HuH-7.5 (cell line): ENCODE measurements around the gene ACOX3.
"Not testable (repeated sequence)": the region's sequence is repeated elsewhere in the genome, so short reads cannot be mapped to it uniquely, and the experiment has no call there.

Experiments
- DNase-seq: peaks from one replicate; pipeline ENCODE4 v3.0.0; 2011; ENCODE audit warnings: low spot score

The ACOX3 gene

DNA sequence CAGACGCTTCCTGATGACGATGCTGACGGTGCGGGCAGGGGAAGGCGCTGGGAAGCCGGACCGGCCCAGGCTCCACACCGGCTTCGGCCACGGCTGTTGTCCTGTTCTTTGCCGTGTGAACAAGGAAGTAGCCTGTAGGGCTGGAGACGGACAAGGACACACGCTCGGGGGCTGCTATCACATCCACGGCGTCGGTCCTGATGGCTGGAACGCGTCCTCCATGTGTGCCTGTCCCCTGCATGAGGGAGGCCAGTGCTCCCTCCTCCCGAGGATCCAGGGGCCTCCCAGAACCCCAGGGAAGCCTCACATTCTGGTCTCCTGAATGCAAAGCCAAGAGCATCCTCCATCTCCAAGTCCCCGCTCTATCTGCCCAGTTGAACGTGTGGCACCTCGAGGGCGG, 53.8 kb downstream of the ACOX3 start:
- DNase-seq = no peak

DNA sequence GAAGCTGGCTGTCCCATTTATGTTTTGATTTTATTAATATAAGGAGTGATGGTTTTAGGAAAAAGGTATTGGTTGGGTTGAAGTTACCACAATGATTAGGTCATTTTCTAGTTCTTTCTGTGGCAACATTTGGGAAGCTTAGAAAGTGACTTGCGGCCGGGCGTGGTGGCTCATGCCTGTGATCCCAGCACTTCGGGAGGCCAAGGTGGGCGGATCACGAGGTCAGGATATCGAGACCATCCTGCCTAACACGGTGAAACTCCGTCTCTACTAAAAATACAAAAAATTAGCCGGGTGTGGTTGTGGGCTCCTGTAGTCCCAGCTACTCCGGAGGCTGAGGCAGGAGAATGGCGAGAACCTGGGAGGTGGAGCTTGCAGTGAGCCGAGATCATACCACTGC, 54.4 kb downstream of the ACOX3 start:
- not testable (repeated sequence) for DNase-seq

DNA sequence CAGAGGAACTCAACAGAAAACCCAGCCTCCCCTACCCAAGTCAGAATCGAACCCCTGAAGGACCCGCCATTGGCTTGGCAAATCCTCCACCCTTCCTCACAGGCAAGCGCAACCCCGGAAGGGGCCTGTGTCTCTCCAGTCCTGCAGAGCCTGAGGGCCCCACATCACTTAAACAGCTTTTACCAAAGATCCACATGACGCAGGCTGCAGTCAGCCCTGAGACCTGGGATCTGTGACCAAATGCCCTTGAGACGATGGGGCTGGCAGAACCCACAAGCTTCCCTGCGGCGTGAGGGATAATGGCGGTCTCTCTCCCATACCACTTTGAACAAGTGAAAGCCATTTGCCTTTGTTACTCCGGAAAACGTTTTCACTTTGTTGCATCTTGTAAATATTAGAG, 54.9 kb downstream of the ACOX3 start:
- no peak for DNase-seq

DNA sequence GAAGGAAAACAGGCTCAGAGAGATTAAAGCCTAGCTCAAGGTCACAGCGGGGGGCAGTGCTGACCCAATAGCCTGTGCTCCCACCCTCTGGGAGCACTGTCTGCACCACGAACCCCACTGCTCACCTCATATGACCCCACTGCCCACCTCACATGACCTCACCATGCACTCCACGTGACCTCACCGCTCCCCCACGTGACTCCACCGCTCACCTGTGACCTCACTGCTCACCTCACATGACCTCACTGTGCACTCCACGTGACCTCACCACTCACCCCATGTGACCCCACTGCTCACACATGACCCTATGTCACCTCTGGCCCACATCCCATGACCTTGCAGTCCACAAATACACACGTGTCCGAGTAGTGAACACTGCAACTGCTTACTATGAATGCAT, 55.4 kb downstream of the ACOX3 start:
- peak; percentile 30 for DNase-seq

DNA sequence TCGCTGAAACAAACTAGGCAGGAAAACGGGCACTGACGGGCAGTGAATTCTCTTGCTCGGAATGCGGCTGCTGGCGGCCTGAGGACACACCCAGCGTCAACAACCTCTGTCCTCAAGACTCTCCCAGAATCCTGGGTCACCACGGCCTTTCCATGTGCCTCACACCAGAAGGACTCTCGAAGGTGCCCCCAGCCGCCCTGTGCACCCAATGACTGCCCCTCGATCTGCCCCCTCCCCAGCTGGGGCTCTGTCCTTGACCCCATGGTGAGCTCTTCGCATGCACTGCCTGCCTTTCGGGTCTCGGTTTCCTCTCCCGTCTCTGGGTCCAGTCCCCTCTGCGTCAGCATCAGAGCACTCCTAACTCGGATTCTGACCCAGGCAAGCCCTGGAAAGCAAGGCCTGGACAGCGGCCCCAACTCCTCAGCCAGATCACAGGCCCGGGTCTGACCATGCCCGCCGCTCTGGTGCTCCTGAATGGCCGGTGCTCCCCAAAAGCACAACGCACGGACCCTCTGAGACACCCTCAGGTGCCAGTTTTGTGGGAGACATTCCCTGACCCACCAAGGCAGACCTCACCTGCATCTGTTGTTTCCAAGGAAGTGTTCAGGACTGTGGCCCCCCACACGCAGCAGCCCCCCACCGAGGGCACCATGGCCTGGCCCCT, 56.0 kb downstream of the ACOX3 start:
- no peak for DNase-seq

DNA sequence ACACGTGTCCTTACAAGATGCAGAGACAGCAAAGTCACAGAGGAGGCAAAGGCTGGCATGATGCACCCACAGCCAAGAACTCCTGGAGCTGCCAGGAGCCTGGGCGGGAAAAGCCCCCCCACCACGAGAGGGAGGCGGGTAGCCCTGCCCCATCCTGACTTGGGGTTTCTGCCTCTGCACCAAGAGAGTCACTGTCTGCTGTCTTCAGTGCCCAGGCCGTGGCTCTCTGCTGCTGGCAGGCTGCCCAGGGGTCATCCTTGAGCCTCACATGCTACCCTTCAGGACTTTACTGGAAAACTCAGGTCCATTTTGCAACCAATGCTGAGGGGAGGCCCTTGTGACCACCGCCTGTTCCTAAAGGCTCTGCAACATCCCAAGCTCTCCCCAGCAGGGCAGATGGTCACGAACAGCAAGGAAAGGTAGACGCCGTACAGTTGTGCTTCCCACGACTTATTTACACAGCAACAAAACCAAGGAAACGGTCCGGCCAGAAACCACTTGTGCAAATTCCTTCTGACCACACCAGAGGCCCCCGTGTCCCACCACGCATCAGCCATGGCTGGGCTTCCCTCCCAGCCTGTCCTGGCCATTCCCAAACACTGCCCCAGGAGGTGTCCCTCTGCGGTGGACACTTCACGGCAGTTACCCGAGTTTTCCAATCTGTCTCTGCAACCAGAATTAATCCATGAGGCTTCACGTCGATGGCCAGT, 56.9 kb downstream of the ACOX3 start:
- no peak for DNase-seq

DNA sequence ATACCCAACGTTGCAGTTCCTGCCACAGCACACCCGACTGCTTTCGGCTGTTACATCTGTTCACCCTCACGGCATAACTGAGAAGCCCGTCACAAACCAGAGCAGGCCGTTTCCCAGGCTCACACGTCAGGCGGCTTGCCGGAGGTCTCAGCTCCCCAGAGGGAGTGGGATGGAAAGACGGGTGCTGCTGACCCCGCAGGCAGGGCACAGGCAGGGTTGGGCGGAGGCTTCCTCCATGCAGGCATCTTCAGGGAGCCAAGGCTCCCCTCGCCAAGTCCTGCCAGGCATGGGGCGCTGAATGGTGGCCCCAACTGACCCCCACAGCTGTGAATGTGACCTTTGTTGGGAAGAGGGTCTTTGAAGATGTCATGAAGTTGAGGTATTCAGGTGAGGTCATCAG, 57.5 kb downstream of the ACOX3 start:
- no peak for DNase-seq

DNA sequence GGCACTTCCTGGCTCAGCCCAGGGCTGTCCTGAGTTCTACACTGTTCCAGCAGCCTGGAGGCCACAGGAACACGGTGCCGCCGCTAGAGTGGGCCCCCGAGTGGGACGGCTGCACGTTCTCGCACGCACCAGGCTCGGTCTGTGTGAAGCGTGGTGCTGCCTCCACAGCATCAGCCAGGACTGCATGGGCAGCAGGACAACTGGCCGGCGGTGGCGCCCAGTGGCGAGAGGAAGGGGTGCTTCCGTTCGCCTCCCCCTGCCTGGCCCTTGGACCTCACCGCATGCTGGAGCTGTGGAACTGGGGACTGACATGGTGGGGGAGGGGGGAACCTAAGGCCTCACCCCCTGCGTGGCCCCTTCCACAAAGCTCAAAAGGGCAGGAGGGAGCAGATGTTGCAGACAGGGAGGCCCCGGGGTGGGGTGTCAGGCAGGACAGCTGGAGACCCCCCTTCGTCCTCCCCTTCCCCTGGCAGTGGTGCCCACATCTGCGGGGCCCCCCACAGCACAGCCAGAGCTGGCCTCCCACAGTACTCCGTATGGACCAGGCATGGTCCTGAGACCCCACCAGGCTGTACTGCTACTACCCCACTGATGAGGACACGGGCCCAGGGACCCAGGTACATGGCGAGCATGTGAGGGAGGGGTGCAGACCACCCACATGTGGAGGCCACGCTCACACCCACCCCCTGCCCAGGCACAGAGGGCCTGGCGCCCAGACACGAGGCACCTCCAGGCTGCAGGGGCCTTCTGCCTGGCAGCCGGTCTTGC, 58.5 kb downstream of the ACOX3 start:
- DNase-seq = no peak

DNA sequence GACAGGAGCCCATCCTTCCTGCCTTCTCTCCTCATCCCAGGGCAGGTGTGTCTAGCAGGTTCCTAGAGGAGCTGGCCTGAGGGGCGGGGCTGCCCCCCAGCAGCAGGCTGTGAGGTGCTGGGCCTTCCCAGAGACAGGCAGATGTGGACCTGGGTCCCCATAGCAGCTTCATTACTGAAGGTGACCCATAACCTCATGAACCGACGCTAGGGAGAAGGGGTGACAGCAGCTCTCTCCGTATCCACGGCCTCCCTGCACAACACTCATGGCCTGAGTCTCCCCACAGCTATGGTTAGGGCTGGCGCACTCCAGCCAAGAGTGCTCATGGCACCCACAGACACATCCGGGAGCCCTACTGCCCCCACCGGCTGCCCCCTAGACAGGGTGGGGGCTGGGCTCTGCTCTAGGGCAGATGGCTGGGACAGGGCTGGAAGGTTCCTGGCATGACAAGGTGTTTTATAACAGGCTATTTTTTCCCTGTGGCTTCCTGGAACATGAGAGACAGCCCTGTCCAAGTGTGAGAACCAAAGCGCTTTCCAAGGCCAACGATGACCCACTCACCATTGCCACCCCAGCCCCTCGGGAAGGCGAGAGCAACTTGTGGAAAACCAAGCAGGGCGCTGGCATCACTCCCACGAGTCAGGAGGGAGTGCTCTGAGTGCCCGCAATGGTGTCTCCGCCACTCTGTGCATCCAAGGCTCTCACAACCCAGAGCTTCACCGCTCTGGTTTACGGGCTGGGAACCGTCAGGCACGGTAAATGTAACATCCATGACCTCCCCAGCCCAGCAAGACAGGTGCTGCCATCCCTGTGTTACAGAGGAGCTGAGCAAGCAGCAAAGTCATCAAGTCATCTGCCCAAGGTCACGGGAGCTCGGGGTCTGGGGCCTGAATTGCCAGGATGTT, 59.8 kb downstream of the ACOX3 start:
- no peak for DNase-seq

DNA sequence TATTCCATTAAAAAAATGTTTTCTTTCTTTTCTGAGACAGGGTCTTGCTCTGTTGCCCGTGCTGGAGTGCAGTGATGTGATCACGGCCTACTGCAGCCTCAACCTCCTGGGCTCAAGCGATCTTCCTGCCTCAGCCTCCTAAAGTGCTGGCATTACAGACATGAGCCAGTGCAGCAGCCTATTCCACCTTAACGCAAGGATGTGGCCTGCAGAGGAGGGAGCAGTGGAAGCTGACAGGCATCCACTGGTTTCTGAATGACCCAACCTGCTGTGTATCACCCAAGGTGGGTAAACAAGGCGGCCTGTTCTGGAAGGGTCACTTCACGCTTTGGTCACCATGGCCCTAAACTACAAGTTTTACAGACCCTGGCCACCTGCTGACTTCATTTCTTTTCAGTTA, 60.8 kb downstream of the ACOX3 start:
- no peak for DNase-seq

DNA sequence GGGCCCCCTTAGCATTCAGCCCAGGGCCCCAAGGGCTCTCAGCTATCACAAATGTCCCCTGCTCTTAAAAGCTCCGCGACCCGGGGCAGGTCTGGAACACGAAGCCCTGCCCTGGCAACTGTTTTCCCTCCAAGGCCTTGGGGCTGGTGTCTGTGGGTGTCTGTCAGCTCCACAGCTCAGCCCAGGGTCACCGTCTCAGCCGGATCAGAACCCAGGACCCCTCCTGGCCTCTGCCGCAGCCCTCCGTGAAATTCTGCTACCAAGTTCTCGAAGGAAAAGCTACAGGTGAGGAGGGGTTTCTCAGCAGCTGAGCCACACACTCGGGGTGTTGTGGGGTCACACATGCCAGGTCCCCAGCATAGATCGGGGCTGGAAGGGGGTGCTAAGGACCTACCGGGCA, 61.2 kb downstream of the ACOX3 start:
- no peak for DNase-seq

DNA sequence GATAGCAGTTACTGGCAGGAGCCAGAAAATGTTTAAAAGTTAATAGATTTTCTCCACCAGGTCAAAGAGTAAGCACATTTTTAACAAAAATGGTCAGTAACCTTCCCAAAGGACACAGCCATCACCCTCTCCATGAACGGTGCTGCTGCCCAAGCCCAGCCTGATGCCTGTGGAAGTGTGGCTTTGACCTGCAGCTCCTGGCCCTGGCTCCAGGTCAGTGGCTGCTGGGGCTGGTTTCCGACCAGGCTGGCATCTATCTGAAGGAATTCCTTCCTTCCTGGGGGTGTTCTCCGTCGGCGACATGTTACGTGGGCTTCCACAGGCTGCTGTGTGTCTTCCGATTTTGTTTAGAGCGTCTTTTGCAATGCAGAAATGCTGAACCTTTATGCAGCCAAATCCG, 61.7 kb downstream of the ACOX3 start:
- no peak for DNase-seq

DNA sequence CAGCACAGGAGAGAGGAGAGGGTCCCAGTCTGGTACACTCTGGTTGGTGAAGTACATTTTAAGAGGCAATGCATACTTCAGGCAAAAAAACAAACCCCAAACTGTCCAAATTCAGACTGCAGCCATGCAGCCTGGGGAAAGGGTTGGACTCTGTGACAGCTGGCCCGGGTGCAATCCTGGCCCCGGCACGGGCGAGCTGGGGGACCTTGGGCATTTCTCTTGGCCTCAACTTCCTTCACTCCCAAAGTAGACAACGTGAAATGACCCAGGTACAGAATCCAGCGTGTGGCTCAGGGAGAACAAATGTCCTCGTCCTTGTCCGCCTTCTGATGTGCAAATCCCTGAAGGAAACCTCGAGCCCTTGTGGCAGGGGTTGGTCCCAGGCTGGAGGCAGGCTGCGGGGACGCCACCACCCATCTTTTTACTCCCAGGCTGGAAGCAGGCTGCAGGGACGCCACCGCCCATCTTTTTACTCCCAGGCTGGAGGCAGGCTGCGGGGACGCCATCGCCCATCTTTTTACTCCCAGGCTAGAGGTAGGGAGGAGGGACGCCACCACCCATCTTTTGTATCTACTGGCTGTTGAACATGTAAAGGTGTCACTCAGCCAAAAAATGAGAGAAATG, 62.3 kb downstream of the ACOX3 start:
- no peak for DNase-seq

DNA sequence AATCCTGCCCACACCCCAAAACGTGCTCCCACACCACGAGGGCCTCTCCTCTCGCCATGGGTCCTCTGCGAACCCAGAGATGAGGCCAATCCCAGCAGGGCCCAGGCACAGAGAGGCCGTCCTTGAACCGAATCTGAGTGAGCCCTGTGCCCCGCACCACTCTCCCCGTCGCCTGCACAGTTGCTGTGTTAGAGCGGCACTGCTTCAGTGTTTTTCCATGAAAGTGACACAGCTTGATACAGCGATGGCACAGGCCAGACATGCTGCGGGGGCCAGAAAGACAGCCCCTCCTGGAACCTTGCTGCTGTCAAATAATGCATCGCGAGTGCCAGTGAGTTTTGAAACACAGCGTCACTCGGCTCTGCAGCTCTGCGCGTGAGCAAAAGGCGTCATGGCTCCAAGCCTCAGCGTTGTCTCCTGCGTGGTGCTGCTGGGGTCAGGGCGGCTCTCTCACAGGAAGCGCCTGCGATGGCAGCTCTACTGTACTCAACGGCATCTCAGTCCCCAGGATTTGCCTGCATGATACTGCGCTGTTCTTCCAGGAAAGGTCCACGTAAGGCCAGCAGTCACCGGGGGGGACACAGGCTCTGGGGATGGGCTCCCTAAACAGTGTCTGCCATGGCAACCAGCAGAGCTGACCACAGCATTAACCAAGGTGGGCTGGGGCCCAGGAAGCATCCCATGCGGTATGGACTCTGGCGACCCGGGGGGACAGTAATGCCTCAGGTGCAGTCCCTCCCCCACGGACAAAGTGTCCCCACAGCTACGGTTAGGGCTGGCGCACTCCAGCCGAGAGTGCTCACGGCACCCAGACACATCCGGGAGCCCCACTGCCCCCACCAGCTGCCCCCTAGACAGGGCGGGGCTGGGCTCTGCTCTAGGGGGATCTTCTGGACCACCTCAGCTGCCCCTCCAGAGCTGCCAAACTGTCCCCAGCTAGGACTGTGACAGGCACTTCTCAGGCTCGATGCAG, 63.1 kb downstream of the ACOX3 start:
- DNase-seq = no peak

DNA sequence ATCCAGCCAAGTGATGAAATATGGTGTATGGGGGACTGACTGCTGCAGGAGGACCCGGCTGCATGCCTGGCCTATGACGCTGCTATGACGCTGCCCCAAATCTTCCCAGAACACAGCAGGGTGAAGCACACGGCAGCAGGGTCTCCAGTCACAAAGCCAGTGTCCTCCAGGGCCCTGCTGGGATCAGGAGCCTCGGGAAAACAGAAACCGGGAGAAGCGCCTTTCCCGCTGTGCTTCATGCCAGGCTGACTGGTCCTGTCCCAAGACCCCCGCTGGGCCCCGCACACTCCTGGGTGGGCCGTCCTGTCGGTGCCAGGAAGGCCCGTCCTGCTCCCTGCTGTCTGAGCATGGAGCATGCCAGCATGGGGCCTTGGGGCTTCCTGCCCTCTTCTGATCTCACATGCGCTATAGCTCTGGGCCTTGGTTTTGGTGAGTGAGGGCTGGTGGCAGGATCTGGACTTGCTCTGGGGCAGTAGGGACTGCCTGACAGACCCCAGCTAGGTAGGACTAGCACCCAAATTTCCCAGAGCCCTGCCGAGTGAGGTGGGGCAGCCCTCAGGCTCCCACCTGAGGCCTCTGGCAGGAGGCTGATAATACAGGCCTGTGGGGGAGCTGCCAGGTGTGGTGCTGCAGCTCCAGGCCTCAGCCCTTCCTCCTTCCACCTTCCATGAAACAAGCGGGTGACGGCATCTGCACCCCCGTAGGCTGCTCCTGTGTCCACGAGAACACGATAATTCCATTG, 64.0 kb downstream of the ACOX3 start:
- no peak for DNase-seq

DNA sequence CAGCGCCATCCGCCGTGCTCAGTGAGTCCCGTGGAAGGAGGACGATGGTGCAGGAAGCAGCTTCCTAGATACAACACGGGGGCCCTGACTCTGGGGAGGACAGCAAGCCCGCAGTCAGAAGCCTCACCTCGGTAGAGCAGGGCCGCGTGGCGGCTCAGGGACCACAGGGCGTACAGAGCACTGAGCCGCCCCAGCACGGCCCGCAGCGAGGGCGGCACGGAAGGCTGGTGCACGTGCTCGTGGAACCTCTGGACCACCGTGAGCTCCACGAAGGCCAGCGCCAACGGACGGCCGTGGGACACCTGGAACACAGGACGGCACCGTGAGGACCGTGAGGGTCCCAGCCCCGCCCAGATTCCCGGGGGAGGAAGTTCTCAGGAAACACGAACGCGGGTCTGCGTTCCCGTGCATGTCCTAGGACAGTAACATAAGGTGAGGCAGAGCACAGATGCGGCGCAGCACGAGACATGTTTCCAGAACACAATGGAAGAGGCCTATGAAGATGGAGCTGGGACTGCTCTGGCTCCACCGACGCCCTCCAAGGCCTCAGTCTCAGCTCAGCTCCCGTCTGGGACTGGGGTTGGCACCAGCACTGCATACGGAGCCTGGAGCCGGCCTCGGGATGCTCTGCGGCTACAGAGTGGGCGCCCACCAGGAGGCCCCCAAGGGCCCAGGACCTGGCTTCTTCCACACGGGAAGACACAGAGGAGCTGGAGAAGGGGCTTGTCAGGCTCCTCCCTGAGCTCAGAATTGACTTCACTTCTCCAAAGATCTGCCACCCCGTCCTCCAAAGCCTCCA, 65.5 kb downstream of the ACOX3 start:
- no peak for DNase-seq

DNA sequence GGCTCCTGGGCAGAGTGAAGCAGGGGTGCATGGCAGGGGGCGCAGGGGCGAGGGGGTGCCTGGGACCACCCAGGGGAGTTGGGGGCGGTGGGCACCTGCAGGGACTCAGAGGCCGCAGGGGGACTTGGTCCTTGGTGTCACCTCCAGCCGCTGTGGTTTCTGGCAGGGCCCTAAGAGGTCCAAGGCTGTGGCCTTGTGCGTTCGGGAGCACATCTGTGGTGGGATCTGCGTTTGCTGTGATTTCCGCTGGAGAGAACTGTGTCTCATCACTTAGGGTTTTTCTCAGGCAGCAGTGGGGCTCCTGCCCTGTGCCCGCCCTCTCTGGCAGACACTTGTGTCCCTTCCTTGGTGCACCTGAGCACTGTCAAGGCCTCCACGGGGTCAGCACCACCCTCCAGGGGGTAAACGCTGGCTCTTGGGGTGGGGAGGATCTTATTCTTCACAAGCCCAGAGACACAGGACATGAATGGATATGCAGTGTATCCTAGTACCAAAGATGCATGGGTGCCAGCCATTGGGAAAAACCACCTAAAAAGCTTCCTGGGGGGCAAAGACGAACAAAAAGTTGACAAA, 66.5 kb downstream of the ACOX3 start:
- no peak for DNase-seq

DNA sequence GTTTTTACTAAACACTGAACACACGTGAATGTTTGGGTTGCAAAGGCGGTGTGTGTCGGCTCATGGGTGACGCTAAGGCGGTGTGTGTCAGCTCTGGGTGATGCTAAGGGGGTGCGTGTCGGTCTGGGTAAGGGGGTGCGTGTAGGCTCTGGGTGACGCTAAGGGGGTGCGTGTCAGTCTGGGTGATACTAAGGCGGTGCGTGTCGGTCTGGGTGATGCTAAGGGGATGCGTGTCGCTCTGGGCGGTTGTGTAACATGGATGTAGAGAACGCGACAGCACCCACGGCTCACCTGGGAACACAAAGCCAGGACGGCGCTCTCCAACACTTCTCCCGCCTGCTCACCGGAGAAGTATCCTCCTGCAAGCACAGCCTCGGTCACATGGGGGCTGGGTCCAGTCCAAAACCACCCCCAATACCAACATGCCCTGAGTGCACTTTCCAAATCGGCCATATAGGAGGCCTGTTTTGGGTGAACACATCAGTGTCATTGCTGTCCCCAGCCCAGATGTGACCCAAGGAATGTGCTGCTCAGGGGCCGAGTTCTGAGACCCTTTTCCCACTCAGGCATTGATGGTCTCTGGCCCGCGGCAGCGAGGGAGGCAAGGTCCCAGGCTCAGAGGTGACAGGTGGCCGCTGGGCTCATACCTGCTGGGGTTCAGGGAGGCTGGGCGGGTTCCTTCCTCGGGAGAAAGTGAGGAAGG, 67.1 kb downstream of the ACOX3 start:
- no peak for DNase-seq
